GM15510 (cell line): Measurements from ENCODE around the gene FDXR.
A peak's percentile ranks its signal among the peaks of the same experiment; 100 is the strongest.

Experiments
- POLR2A ChIP-seq: IDR thresholded peaks from 3 replicates; pipeline ENCODE4 v1.6.1; 2011; ENCODE audit warnings: borderline replicate concordance; ENCODE audit not compliant: insufficient read length; ENCODE audit errors: extremely low read depth

FDXR gene

GRCh38 chr17:74858672-74859458 lies 13.9 kb downstream of the FDXR start:
- no peak for TF ChIP-seq POLR2A

- TF ChIP-seq POLR2A, result no peak
Observed at GRCh38 chr17:74857191-74857590, 15.6 kb downstream of the FDXR start.

- no peak for TF ChIP-seq POLR2A
Observed at GRCh38 chr17:74856112-74856511, 16.7 kb downstream of the FDXR start.

GRCh38 chr17:74855323-74855722 lies 17.5 kb downstream of the FDXR start:
- TF ChIP-seq POLR2A, result no peak

GRCh38 chr17:74854792-74855191 lies 18.0 kb downstream of the FDXR start:
- TF ChIP-seq POLR2A, result no peak

GRCh38 chr17:74853669-74854068 lies 19.1 kb downstream of the FDXR start:
- TF ChIP-seq POLR2A, result no peak

GRCh38 chr17:74853048-74853397 lies 19.8 kb downstream of the FDXR start:
- no peak for TF ChIP-seq POLR2A

GRCh38 chr17:74852237-74853047 lies 20.4 kb downstream of the FDXR start:
- TF ChIP-seq POLR2A, result peak; percentile 38

- no peak for TF ChIP-seq POLR2A
Observed at GRCh38 chr17:74851612-74852236, 21.1 kb downstream of the FDXR start.

- no peak for TF ChIP-seq POLR2A
Observed at GRCh38 chr17:74850914-74851313, 21.9 kb downstream of the FDXR start.

- no peak for TF ChIP-seq POLR2A
Observed at GRCh38 chr17:74850310-74850709, 22.5 kb downstream of the FDXR start.

GRCh38 chr17:74848656-74849399 lies 24.0 kb downstream of the FDXR start:
- no peak for TF ChIP-seq POLR2A

- TF ChIP-seq POLR2A, result no peak
Observed at GRCh38 chr17:74846621-74847020, 26.2 kb downstream of the FDXR start.

- no peak for TF ChIP-seq POLR2A
Observed at GRCh38 chr17:74843352-74843627, 29.5 kb downstream of the FDXR start.

GRCh38 chr17:74842599-74843351 lies 30.0 kb downstream of the FDXR start:
- TF ChIP-seq POLR2A, result no peak

GRCh38 chr17:74842146-74842598 lies 30.6 kb downstream of the FDXR start:
- no peak for TF ChIP-seq POLR2A
